ENCODE measurements around the gene L1TD1. TPM values are rescaled to one million over a fixed set of nuclear protein-coding genes. Genes with fewer than 3 reads are reported as not detected.

L1TD1 gene
- total RNA-seq (2022; extraction: Qiagen RNA extraction; ENCODE audit: low read depth), result not detected in 5 replicates

GRCh38 chr1:62194651-62195544 lies at the start of gene L1TD1:
TSS of gene L1TD1 (plus strand) at chr1:62194849. CDS start at chr1:62206629, 11,780 bp downstream.

Other genes with a start within 250 kb of the L1TD1 start
- 0.31 to 0.50 TPM (median 0.38 TPM) in 5 replicates for gene KANK4, start 124.6 kb downstream of the L1TD1 start, total RNA-seq (2022; extraction: Qiagen RNA extraction; ENCODE audit: low read depth)
- 9.2 to 30.3 TPM (median 23.6 TPM) in 5 replicates for gene USP1, start 242.2 kb downstream of the L1TD1 start, total RNA-seq (2022; extraction: Qiagen RNA extraction; ENCODE audit: low read depth)